ENCODE data around the gene EXOC6B. TPM values are rescaled to one million over a fixed set of nuclear protein-coding genes. Genes with fewer than 3 reads are reported as not detected.

The EXOC6B gene
- total RNA-seq, 1 donor from 2014 or later: 31.6 TPM

DNA sequence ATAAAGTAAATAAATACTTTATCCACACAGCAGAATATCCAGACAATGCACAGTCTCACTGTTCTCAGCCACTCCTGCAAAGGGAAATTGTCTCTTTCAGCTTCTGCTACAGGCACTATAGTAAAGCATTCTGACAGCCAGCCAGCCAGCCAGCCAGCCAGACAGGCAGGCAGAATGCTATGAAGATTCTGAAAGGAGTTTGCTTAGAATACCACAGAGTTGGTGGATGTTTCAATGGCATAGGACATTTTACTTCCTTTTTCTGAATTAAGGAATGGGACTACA is 562.1 kb downstream of the EXOC6B start:
- ATAC-seq: no peak

DNA sequence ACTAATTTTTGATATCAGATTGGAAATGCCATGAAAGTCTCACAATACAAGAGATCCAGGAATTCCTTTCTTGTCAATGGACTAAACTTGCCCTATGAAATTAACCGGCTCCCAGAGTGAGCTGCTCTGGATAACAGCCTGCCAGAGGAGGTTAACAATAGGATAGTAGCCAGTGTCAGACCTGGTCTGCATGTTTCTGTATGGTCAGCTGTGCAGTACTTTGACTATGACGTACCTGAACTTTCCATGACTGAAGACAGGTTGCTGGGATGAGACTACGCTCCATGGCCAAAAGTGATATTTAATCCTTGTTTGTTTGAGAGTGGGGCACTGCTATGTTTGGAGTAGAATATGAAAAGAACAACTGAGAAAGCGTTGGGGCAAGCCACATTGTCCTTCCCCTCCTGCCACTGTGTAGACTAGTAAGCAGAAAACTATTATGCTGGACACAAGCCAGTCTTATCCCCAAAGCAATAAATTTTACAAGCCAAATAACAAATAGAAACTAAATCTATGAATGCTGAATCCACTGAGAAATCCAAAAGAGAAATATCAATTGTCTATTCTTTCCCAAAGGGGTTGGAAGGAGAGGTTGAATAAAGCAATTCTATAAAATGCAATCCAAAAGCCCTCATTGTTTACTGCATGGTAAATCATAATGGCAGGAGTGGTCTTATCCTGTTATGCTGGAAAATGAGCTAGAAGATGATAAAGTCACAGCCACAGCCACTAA is 562.6 kb downstream of the EXOC6B start:
- no peak for ATAC-seq

DNA sequence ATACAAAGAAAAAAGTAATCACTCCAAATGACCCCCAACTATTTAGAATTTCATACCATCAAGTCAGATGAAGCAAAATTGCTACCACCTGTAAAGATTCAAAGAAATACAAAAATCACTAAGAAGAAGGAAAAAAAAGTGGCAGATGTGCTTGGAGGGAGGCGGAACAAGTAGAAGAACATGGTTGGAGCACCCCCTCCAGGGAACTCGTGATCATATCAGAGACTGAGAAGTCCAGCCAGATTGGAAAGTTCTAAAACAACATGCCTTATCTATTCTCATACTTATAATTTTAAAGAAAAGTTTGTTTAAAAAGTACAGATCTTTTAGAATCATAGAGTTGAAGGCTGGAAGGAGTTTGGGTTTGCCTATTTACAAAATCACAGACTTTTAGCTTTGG is 564.8 kb downstream of the EXOC6B start:
- ATAC-seq: no peak

DNA sequence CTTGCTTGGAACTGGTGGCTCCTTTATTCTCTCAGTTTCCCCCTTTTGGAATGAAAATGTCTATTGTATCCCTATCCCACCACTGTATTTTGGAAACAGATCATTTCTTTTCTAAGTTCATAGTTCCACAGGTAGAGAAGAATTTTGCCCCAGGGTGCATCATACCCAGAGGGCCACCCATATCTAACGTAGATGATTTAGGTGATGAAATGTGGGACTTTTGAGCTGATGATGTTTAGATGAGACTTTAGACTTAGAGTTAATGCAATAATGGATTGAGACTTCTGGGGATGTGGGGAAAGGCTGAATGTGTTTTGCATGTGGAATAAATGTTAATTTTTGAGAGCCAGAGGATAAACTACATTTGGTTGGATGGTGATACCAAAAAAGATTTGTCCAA is 570.3 kb downstream of the EXOC6B start:
- ATAC-seq: no peak

DNA sequence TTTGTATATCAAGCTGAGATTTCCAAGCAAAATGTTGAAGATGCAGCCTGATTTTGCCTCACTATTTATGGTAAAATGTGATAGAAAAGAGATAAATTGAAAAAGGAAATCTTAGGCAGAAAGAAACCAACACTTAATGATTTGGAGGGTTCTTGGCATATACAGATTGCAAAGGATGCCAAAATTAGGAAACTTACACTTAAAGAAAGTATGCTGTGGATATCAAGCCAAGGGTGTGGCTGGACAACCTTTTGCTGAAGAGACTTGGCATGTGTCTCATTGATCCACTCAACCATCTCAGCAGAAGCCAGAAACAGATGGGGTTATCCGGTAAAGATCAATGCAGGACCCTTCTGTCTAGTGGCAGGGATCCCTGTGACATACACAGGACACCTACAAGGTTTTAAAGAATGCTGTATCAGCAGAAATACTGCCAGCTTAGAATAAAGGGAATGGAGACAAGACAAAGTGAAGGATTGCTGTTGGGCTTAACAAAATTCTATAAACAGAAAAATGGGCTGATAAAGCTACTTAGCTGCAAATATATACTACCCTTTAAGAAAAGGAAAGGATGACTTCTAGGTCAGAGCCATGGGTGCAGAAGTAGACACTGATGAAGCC is 570.9 kb downstream of the EXOC6B start:
- no peak for ATAC-seq

DNA sequence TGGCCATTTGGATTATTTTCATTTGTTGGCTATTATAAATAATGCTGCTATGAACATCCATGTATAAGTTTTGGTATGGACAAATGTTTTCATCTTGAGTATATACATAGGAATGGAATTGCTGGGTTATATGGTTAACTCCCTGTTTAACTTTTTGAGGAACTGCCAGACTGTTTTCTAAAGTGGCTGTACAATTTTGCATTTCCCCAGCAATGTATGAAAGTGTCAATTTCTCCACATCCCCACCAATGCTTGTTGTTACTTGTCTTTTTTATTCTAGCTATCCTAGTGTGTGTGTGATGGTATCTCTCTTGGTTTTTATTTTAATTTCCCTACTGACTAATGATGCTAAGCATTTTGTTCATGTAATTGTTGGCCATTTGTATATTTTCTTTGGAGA is 587.5 kb downstream of the EXOC6B start:
- ATAC-seq: no peak

DNA sequence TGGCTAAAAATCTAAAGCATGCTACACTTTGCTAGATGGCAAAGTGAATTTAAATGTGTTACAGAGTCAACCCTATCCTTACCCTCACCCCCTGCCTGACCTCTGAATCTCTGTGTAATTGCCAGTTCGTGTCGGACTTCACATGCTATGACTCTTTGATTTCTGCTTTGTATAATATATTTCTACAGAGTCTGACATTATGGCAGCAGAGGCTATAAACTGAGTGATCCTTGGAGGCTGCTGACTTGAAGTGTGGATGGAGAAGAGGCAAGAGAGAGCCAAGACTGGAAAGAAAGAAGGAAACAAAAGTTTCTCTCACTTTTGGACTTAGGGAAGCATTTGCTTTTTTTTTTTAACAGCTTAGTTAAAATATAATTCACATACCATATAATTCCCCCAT is 588.3 kb downstream of the EXOC6B start:
- ATAC-seq: no peak

DNA sequence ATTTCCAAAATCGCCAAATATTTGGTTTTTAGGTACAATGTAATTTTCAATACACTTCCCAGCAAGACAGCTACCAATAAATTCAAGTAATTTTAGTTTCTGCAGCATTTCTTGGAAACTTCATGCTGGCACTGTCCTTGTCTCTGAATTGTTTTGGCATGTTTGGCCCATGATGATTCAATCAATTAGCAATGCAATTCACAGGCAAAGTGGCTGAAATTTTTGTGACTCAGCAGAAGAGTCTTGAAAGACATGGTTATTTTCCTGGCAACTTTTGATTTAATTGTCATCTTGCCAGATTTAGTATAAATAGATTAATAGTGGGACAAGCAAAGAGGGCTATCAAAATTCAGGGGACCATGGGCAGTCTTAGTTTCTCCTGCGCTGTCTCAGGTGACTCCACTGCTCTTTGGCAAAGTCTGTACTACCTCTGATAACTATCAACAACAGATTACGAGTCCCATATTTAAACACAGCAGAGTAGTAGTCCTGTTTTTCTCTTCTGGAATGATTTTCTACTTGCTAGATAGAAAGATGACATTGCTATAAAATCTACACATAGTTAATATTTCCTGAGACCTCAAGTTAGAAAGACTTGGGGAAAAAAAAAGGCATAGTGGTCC is 589.3 kb downstream of the EXOC6B start:
- peak; percentile 65 for ATAC-seq

DNA sequence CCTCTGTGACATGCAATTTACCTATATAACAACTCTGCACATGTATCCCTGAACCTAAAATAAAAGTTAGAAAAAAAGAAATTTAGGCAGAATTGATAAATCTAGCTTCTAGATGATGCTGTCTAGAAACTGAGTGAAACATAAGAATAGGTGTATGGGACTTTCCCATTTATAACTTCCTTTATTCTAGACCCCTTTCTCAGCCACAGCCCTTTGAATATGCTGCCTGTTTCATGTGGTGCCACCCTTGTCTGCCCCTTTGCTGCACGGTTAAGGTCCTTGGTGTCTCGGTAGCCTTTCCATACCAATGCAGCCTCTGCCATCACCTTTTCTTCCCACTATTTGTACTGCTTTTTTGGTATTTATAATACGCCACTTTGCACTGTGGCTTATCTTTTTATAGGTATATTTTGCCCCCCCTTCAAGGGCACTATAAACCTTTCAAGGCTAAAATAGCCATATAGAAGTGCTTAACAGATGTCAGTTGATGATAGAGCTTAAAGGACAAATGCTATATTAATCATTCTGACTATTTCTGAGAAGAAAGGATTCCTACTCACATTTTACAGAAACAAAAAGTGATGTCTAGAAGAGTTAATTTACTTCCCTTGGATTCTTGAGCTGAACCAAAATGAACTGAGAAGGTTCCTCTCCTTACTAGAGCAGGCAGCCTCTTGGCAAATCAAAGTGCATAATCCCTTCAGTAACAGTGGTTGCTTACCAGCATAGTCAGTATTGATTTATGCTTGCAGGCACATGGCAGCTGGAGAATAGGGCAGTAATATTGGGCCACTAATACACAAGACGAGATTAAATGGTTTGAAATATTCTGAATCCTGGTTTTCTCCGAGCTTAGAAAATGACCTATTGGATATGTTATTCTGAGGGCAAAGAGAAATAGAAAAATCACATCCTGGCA is 590.1 kb downstream of the EXOC6B start:
- ATAC-seq: peak; percentile 48

DNA sequence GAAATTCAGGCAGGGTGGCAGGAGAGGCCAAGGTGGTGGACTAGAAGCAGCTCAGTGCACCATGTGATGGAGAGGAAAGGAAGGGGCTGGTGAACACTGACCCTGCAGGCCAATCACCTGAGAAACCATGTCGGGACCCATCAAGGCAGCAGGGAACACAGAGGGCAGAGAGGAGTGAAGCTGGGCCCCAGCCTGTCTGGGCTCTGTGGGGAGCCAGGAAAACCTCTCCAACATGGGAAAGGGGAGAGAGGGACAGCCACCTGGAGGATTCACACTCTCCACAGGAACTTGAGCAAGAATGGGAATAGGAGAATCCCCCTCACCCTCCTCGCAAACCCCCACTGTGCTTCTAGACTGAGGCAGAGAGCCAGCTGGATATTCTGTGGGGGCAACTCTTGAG is 592.6 kb downstream of the EXOC6B start:
- ATAC-seq: no peak

DNA sequence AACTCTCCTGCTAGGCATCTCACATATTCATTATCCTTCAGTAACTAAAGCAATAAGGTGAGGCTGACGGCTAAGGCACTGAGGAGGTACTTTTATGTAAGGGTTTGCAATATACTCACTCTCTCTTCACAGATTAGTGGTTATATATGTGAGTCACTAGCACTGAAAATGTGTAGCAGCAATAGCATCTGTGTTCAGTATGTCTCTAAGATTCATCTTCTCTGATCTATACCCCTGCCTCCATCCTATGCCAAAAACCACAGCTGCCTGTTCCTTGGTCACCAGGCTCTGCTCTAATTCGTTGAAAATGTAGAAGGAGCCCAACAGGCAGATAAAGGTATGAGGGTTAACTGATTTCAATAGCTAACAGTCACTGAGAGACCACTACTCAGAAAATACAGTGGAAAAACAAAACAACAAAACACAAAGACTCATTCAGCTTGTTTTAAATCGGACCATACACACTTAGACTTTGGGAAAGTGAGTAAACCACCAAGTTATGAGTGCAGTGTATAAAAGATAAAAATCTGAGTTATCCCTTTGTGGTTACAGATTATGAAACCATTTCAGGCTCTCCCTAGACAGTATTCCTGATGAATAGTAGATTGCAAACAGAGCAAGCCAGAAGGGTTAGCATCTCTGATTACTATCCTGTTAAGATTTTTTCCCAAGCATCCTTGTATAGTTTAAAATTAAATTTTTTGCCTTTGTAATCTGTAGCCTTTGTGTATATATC is 602.8 kb downstream of the EXOC6B start:
- no peak for ATAC-seq

DNA sequence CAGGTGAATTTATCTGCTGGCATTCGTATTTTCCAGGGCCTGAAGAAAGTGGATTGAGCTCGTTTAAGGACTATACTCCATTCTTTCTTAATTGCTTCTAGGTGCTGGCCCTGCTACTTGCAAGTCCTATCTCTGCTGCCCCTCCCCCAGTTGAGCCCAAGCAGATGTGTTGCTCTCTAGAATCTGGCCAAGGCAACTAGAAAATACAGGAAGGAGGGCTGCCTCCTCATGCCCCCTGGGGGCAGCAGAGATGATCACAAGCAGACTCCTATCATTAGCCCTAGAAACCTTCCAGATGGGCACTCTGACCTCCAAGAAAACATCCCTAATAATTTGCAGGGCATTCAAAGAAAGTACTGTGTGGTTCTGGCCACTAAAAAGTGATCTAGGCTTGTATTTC is 605.7 kb downstream of the EXOC6B start:
- no peak for ATAC-seq

DNA sequence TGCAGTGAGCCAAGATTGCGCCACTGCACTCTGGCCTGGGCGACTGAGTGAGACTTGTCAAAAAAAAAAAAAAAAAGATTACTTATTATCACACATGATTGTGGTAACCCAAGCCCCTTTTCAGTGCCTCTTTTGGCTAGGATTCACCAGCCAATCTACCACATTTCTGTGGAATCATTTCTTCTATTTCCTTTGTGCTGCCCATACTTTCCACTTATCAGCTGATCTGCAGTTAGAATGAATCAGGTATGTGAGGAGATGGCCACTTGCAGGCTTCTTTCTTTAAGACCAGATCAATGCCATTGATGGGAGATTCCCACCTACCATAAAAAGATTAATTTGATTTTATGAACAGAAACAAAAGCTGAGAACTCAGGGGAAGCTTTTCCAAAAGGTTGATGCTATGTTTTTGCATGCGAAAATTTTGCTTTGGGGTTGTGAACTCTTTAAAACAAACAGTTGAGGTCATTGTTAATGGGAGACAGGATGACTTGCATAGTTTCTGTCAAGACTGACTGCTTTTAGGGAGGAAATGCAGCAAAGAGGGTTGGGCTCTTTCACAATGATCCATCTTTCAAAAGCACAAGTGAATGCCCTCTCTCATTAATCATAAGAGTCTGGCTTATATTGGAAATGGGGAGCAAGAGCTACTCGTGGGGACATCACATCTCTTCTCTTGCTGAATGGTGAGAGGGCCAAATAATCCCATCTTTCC is 611.2 kb downstream of the EXOC6B start:
- ATAC-seq: peak; percentile 88

DNA sequence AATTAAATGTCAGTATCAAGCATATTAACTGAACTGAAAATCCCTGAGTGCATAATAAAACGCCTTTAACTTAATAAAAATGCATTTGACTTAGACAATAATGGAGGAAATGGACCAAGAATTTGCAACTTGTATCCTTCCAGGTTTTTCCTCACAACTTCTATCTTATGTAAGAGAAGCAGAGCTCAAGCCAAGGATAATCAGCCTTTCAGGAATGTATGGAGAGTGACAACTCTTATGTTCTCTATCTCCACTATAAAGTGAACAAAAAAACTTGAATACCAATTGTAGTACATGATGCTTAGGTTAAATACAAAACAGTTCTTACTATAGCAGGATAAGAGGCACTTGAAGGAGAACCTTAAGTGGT is 613.4 kb downstream of the EXOC6B start:
- no peak for ATAC-seq

DNA sequence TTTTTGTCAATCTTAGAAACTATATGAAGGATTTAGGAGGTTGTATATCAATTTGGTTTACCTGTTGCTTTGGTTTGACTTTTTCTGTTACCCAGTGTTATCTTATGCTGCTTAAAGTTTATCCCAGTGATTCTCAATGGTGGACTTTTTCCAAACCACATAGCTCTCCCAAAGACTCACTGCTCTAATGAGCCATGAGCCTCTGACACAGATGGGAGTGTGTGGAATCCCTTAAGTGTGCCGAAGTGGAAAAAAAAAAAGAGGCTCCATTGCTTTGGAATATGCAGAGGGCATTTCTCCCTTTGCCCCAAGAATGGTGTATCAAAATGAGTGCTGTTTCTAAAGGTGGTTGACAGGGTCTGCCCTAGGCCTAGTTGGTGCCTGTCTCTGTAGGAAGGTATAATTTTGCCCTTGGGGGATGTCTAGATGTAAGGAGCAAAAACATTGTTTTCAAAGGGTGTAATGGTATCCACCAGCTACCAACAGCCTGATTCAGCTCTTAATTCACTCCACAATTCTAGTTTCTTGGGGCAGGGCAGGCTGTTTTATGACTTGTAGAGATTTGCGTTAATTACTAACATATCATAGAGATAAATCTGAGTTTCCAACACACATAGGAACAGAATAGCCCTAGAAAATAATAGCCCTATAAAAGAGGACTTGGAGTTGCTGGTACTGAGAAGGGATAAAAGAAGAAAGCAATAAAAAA is 613.9 kb downstream of the EXOC6B start:
- peak; percentile 35 for ATAC-seq

DNA sequence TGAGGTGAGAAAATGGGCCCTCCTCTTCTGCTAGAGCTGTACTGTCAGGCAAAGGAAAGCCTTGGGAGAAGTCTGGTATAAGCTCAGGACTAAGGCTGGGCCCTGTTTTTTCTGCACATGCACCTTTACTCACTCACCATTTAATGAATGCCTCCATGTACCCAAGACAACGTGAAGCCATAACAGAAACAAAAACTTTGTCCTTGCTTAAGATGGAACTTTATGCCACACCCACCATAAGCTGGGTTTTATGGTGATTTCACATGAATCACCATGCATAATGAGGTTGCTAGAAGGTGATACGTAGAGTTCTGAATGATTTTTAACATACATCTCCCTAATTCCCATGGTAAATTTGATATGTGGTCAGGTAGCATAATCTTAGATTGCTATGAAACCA is 614.5 kb downstream of the EXOC6B start:
- ATAC-seq: peak; percentile 81

DNA sequence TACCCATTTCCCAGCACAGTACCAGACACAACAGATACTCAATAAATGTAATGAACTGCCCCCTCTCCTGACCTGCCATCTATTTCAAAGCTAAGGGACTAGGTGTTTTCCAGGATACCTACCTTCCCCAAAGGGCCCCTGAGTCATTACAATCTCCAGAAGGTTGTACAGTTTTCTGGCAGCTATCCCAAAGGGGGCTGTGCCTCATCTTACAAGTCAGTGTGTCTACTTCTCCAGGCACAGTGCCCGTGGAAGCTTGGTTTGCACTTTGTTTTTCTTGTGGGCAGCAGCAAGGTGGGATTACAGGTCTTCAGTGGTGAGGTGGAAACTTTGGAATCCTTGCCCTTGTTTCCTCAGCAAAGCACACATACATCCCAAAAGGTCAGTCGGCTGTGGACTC is 615.4 kb downstream of the EXOC6B start:
- no peak for ATAC-seq

DNA sequence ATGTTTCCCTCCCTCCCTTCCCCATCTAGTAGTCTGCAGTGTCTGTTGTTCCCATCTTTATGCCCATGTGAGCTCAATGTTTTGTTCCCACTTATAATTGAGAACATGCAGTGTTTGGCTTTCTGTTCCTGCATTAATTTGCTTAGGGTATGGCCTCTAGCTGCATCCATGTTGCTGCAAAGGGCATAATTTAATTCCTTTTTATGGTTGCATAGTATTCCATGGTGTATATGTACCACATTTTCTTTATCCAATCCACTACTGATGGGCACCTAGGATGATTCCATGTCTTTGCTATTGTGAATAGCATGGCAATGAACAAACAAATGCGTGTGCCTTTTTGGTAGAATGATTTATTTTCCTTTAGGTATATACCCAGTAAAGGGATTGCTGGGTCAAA is 617.6 kb downstream of the EXOC6B start:
- no peak for ATAC-seq

DNA sequence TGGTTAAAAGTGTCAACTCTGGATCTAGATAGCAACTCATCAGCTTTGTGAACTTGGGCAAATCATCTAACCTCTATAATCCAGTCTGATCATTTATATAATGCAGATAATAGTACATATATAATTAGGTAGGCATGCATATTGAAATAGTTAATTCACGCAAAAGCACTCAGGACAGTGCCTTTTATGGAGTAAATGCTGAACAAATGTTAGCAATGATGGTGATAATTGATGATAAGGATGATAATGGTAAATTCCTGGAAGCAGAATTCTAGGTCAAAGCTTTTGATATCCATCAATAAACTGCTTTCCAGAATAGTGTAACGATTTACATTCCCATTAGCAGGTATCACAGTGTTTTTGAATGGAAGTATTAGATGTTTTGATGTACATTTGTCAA is 618.5 kb downstream of the EXOC6B start:
- ATAC-seq: no peak

DNA sequence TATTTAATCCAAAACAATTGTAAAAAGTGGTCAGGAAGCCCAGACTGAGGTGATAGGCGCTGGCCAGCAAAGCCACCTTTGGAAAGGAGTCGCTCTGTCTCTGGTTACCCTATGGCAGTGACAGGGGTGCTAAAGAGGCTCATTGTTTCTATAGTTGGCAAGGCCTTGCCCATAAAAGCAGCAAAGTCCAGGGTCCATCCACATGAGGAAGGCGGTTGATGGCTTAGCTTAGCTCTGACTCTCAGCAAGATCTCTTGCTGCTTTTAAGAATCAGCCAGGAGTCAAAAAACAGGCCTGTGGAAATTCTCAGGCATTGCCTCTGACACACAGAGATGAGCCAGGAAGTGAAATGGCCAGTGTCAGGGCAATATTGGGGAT is 620.3 kb downstream of the EXOC6B start:
- no peak for ATAC-seq

DNA sequence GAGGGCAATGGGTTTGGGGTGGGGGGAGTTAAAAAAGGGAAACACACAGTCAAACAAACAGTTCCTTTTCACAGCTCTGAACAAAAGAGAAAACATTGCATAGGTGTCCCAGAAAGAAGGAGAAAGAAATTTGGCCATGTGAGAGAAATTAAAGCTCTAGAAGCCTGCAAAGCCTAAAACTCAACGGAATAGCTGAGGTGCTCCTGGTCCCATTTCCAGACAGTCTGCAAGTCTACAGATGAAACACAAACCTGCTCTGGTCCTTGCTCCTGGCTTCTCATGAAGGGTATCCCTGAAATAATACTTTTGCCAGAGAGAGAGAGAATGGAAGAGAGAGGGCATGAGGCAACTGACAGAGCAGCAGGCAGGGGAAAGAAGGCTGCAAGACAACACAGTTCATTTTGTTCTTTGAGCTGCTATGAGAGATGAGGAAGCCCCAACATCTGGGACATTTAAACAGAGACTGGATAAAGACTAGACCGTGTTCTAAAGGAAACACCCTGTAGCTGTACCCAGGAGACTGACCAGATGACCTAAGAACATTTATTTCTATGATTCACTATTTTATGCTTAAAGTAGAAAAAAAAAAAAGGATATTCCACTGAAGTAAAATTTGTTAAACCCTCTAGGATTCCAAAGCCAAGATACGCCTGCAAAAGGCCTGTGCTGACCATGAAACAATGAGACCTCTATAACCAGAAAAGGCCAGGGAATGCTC is 620.9 kb downstream of the EXOC6B start:
- ATAC-seq: no peak

Data from esophagus mucosa (tissue), 1 donor.